SU-DHL-6 (cell line): ENCODE data around the gene CCDC152.

Source experiments
- EZH2phosphoT487 ChIP-seq: fragments of 200-600 bp; sonication (generic), shearing (Covaris generic); conservative IDR thresholded peaks from 2 replicates; pipeline ENCODE4 v1.6.1; 2018; ENCODE audit warnings: mild to moderate bottlenecking, antibody characterized with exemption, low read length, moderate library complexity, mixed read lengths
- TF ChIP-seq, protein P1 (sequence below): fragments of 200-600 bp; sonication (generic); IDR thresholded peaks from one replicate; pipeline ENCODE4 v1.5.1; 2017; ENCODE audit warnings: antibody characterized with exemption, mild to moderate bottlenecking, low read length, moderate library complexity; ENCODE audit not compliant: insufficient read depth, poor library complexity, severe bottlenecking

DNA sequence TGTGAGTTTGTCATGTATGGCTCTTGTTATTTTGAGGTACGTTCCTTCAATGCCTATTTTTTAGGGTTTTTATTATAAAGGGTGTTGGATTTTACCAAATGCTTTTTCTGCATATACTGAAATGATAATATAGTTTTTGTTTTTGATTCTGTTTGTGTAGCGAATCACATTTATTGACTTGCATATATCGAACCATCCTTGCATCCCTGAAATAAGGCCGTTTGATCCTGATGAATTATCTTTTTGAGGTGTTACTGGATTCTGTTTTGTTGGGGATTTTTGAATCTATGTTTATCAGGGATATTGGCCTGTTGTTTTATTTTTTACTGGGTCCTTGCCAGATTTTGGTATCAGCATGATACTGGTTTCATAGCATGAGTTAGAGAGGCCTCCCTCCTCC is 29.1 kb downstream of the CCDC152 start:
- TF ChIP-seq, protein P1, sequence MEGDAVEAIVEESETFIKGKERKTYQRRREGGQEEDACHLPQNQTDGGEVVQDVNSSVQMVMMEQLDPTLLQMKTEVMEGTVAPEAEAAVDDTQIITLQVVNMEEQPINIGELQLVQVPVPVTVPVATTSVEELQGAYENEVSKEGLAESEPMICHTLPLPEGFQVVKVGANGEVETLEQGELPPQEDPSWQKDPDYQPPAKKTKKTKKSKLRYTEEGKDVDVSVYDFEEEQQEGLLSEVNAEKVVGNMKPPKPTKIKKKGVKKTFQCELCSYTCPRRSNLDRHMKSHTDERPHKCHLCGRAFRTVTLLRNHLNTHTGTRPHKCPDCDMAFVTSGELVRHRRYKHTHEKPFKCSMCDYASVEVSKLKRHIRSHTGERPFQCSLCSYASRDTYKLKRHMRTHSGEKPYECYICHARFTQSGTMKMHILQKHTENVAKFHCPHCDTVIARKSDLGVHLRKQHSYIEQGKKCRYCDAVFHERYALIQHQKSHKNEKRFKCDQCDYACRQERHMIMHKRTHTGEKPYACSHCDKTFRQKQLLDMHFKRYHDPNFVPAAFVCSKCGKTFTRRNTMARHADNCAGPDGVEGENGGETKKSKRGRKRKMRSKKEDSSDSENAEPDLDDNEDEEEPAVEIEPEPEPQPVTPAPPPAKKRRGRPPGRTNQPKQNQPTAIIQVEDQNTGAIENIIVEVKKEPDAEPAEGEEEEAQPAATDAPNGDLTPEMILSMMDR, result no peak
- no peak for TF ChIP-seq EZH2phosphoT487
